ENCODE measurements around the gene B3GNT7.
"Not testable (repeated sequence)": the region's sequence is repeated elsewhere in the genome, so short reads cannot be mapped to it uniquely, and the experiment has no call there.

Gene B3GNT7

DNA sequence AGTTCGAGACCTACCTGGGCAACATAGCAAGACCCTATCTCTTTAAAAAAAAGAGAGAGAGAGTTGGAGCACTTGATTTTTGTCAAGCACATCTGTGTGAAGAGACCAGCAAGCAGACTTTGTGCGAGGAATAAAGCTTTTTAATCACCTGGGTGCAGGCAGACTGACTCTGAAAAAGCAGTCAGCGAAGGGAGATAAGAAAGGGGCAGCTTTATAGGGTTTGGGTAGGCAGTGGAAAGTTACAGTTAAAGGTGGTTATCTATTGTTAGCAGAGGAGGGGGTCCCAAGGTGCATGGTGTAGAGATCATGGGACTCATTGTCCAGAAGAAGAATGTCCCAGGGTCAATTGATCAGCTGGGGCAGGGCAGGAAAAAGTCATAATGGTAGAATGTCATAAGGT is 34.4 kb downstream of the B3GNT7 start:
- no peak for DNase-seq (ENCODE audit: low read depth)
- TF ChIP-seq, protein P1, sequence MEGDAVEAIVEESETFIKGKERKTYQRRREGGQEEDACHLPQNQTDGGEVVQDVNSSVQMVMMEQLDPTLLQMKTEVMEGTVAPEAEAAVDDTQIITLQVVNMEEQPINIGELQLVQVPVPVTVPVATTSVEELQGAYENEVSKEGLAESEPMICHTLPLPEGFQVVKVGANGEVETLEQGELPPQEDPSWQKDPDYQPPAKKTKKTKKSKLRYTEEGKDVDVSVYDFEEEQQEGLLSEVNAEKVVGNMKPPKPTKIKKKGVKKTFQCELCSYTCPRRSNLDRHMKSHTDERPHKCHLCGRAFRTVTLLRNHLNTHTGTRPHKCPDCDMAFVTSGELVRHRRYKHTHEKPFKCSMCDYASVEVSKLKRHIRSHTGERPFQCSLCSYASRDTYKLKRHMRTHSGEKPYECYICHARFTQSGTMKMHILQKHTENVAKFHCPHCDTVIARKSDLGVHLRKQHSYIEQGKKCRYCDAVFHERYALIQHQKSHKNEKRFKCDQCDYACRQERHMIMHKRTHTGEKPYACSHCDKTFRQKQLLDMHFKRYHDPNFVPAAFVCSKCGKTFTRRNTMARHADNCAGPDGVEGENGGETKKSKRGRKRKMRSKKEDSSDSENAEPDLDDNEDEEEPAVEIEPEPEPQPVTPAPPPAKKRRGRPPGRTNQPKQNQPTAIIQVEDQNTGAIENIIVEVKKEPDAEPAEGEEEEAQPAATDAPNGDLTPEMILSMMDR (IDR thresholded peaks at IDR 0.05; ENCODE audit: low read length, missing control alignments): no peak
- no peak overlapping the region for H3K4me3 ChIP-seq (replicated peaks; ENCODE audit: low read depth, low read length)

DNA sequence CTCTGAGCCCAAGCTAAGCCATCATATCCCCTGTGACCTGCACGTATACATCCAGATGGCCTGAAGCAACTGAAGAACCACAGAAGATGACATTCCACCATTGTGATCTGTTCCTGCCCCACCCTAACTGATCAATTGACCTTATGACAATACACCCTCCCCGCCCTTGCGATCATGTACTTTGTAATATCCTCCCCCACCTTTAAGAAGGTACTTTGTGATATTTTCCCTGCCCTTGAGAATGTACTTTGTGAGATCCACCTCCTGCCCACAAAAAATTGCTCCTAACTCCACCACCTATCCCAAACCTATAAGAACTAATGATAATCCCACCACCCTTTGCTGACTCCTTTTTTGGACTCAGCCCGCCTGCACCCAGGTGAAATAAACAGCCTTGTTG is 34.9 kb downstream of the B3GNT7 start:
- DNase-seq (ENCODE audit: low read depth); H3K4me3 ChIP-seq (replicated peaks; ENCODE audit: low read depth, low read length): not testable (repeated sequence)

GRCh38 chr2:231431606-231432005 is 36.1 kb downstream of the B3GNT7 start:
- DNase-seq (ENCODE audit: low read depth): no peak
- no peak overlapping the region for H3K4me3 ChIP-seq (replicated peaks; ENCODE audit: low read depth, low read length)
- TF ChIP-seq, protein P1 (IDR thresholded peaks at IDR 0.05; ENCODE audit: low read length, missing control alignments): no peak

- TF ChIP-seq, protein P1 (IDR thresholded peaks at IDR 0.05; ENCODE audit: low read length, missing control alignments): no peak
- H3K4me3 ChIP-seq (replicated peaks; ENCODE audit: low read depth, low read length): no peak overlapping the region
- DNase-seq (ENCODE audit: low read depth): no peak
Measured at GRCh38 chr2:231433990-231434389, 38.5 kb downstream of the B3GNT7 start.

- TF ChIP-seq, protein P1 (IDR thresholded peaks at IDR 0.05; ENCODE audit: low read length, missing control alignments): no peak
- H3K4me3 ChIP-seq (replicated peaks; ENCODE audit: low read depth, low read length): no peak overlapping the region
- no peak for DNase-seq (ENCODE audit: low read depth)
Measured at GRCh38 chr2:231436957-231437356, 41.4 kb downstream of the B3GNT7 start.

DNA sequence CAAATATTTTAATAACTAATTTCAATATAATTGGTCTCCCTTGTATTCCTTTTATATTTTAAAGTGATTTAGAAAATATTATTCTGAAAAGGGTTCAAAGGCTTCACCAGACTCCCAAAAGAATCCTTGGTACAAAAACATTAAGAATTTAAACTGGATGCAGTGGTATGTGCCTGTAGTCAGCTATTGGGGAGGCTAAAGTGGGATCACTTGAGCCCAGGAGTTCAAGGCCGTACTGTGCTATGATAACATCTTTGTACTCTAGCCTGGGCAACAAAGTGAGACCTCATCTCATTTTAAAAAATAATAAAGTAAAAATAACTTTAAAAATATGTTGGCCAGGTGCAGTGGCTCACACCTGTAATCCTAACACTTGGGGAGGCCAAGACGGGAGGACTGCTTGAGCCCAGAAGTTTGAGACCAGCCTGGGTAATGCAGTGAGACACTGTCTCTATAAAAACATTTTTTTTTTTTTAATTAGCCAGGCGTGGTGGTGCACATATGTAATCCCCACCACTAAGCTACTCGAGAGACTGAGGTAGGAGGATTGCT is 54.1 kb downstream of the B3GNT7 start:
- DNase-seq (ENCODE audit: low read depth): no peak
- H3K4me3 ChIP-seq (replicated peaks; ENCODE audit: low read depth, low read length): no peak overlapping the region
- TF ChIP-seq, protein P1 (IDR thresholded peaks at IDR 0.05; ENCODE audit: low read length, missing control alignments): no peak

DNA sequence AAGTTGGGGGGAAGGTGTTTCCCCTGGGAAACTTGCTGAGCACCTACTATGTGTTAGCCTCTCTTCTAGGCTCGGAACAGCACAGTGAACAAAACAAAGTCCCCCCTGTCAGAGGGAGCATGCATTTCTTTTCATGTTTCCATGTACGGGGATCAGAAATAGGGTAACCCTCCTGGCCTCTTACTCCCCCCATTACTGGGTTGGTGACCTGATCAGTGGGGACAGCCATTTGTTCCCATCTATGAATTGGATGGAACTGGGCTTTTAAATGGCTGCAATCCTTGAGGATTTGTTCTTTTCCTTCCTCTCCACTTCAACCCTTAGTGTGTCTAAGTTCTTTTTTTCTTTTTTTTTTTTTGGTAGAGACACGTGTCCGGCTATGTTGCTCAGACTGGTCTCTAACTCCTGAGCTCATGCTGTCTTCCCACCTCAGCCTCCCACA is 55.1 kb downstream of the B3GNT7 start:
- no peak for DNase-seq (ENCODE audit: low read depth)
- TF ChIP-seq, protein P1 (IDR thresholded peaks at IDR 0.05; ENCODE audit: low read length, missing control alignments): no peak
- no peak overlapping the region for H3K4me3 ChIP-seq (replicated peaks; ENCODE audit: low read depth, low read length)
